IPS-20b (cell line): ENCODE data around the gene FKBP1A.
"Not testable (repeated sequence)": the region's sequence is repeated elsewhere in the genome, so short reads cannot be mapped to it uniquely, and the experiment has no call there.

Experiments
- H3K27ac ChIP-seq: one replicate; pipeline ENCODE4 v1.5.1; 2013; ENCODE audit warnings: low read length
- H3K27me3 ChIP-seq: 2 replicates; pipeline ENCODE4 v1.6.1; 2013; ENCODE audit warnings: mild to moderate bottlenecking, low read length, inconsistent platforms; ENCODE audit not compliant: insufficient read depth
- H3K36me3 ChIP-seq: 2 replicates; pipeline ENCODE4 v1.6.1; 2013; ENCODE audit warnings: low read depth, mild to moderate bottlenecking, inconsistent platforms, low read length, moderate library complexity; ENCODE audit not compliant: insufficient read depth
- H3K4me1 ChIP-seq: 2 replicates; pipeline ENCODE4 v1.6.1; 2013; ENCODE audit warnings: mild to moderate bottlenecking, control low read depth, inconsistent platforms, low read length, moderate library complexity; ENCODE audit not compliant: insufficient read depth
- H3K4me3 ChIP-seq: 2 replicates; pipeline ENCODE4 v1.5.1; 2013; ENCODE audit warnings: mild to moderate bottlenecking, low read length, inconsistent platforms
- H3K9ac ChIP-seq: 2 replicates; pipeline ENCODE4 v1.6.1; 2013; ENCODE audit warnings: low read depth, mild to moderate bottlenecking, inconsistent platforms, low read length, moderate library complexity
- H3K9me3 ChIP-seq: 2 replicates; pipeline ENCODE4 v1.6.1; 2013; ENCODE audit warnings: mild to moderate bottlenecking, low read depth, low read length, inconsistent platforms; ENCODE audit not compliant: insufficient read depth

FKBP1A gene

DNA sequence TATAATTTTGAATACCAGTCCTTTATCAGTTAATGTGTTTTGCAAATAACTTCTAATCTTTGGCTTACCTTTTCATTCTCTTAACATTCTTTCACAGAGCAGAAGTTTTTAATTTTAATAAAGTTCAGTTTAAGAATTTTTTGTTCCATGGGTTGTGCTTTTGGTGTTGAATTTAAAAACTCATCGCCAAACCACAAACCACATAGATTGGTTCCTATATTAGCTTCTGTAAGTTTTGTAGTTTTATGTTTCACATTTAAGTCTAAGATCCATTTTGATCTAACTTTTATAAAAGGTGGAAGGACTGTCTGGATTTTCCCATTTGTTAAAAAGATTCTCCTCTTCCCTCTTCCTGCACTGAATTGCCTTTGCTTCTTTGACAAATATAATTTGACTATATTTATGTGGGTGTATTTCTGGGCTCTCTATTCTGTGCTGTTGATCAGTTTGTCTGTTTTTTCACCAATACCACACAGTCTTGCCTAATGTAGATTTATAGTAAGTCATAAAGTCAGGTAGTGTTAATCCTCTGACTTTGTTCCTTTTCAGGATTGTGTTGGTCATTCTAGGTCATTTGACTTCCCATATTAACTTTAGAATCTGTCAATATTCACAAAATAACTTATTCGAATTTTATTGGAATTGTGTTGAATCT, 46.4 kb downstream of the FKBP1A start:
- H3K4me1 ChIP-seq: no peaks in the 10 kb centered on the region
- H3K36me3 ChIP-seq: no peaks in the 10 kb centered on the region
- peaks cover 11% of the 10 kb centered on the region for H3K9me3 ChIP-seq
- H3K27ac ChIP-seq: no peak overlapping the region
- H3K27me3 ChIP-seq: no peaks in the 10 kb centered on the region
- H3K9ac ChIP-seq: no peak overlapping the region
- no peak overlapping the region for H3K4me3 ChIP-seq

DNA sequence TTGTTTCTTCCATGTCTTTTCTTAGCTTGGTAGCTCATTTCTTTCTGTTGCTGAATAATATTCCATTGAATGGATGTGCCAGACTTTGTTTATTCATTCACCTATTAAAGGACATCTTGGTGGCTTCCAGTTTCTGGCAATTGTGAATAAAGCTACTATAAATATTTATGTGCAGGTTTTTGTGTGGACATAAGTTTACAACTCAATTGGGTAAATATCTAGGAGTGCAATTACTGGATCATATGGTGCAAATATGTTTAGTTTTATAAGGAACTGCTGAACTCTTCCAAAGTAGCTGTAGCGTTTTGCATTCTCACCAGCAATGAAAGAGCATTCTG, 47.1 kb downstream of the FKBP1A start:
- Histone ChIP-seq H3K9me3 (peaks cover 11% of the 10 kb centered on the region), H3K9ac (no peak overlapping the region), H3K4me3 (no peak overlapping the region), H3K27me3 (no peaks in the 10 kb centered on the region), H3K27ac (no peak overlapping the region), H3K4me1 (no peaks in the 10 kb centered on the region), H3K36me3 (no peaks in the 10 kb centered on the region)

DNA sequence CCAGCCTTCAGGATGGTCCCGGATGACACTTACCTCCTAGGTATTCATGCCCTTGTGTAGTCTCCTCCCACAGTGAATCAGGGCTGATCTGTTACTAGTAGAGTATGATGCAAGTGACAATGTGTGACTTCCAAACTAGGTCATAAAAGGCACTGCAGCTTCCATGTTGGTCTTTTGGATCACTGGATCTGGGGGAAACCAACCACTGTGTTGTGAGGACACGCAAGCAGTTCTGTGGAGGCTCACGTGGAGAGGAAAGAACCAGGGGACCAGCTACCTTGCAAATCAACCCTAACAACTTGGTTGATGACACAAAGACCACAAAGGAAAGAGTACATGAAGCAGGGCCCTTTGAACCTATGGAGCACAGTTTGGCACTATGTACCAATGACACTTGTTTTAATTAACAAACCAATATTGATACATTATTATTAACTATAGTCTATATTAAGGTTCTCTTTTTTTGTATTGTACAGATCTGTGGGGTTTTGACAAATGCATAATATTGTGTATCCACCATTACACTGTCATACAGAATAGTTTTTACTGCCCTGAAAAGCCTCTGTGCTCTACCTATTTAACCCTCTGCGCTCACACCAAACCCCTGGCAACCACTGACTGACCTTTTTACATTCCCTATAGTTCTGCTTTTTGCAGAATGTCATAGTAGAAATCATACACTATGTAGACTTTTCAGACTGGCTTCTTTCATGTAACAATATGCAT, 47.7 kb downstream of the FKBP1A start:
- H3K9ac ChIP-seq: no peak overlapping the region
- H3K9me3 ChIP-seq: peaks cover 11% of the 10 kb centered on the region
- H3K27me3 ChIP-seq: no peaks in the 10 kb centered on the region
- no peaks in the 10 kb centered on the region for H3K4me1 ChIP-seq
- no peak overlapping the region for H3K27ac ChIP-seq
- H3K36me3 ChIP-seq: no peaks in the 10 kb centered on the region
- H3K4me3 ChIP-seq: no peak overlapping the region

DNA sequence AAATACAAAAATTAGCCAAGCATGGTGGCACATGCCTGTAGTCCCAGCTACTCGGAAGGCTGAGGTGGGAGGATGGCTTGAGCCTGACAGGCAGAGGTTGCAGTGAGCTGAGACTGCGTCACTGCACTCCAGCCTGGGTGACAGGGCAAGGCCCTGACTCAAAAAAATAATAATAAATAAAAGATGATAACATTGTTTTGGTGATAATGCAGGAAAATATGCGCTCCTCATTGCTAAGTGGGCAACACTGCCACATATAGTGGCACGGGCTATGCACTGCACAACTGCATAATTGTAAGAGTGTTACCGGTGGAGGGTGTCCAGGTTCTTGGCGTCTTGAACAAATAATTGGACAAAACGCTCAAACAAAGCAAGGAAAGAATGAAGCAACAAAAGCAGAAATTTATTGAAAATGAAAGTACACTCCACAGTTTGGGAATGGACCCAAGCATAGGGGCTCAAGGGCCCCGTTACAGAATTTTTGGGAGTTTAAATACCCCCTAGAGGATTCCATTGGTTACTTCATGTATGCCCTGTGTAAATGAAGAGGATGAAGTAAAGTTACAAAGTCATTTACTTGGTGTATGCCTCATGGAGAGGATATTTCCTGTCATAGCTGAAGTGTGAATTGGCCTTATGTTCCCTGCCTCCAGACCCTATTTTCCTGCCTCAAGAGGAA, 49.3 kb downstream of the FKBP1A start:
- not testable (repeated sequence) for H3K36me3 ChIP-seq, H3K27me3 ChIP-seq, H3K9ac ChIP-seq, H3K27ac ChIP-seq, H3K4me1 ChIP-seq, H3K4me3 ChIP-seq
- peaks cover 11% of the 10 kb centered on the region; the same call in 1 of the 2 replicates for H3K9me3 ChIP-seq

GRCh38 chr20:1341561-1342265, 51.1 kb downstream of the FKBP1A start:
- H3K4me1 ChIP-seq: no peaks in the 10 kb centered on the region
- peaks cover 1% of the 10 kb centered on the region; the same call in 1 of the 2 replicates for H3K9me3 ChIP-seq
- H3K9ac ChIP-seq: no peak overlapping the region
- no peaks in the 10 kb centered on the region for H3K36me3 ChIP-seq
- H3K27ac ChIP-seq: no peak overlapping the region
- no peaks in the 10 kb centered on the region for H3K27me3 ChIP-seq
- no peak overlapping the region for H3K4me3 ChIP-seq

DNA sequence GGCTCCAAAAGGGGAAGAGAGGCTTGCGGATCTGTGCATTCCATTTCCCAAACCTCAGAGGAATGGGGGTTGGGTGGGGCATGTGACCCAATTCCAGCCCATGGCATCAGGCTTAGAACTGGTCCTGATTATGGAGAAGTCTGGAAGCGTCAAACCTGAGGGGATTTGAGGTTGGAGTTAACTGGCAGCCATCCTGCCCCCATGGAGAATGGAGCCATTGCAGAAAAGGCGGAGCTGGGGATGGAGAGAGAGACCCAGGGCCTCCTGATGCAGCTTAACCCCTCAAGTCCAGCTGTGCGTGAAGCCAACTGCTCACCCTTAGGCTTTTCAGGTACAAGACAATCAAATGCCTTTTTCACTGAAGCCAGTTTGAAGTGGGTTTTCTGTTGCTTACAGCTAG, 54.1 kb downstream of the FKBP1A start:
- H3K4me1 ChIP-seq: no peaks in the 10 kb centered on the region
- H3K27me3 ChIP-seq: no peaks in the 10 kb centered on the region
- H3K36me3 ChIP-seq: 0 out of 2 replicates have a peak, but pooled peaks cover 3% of the 10 kb centered on the region
- no peak overlapping the region for H3K9ac ChIP-seq
- H3K9me3 ChIP-seq: no peaks in the 10 kb centered on the region
- H3K4me3 ChIP-seq: no peak overlapping the region
- H3K27ac ChIP-seq: no peak overlapping the region

DNA sequence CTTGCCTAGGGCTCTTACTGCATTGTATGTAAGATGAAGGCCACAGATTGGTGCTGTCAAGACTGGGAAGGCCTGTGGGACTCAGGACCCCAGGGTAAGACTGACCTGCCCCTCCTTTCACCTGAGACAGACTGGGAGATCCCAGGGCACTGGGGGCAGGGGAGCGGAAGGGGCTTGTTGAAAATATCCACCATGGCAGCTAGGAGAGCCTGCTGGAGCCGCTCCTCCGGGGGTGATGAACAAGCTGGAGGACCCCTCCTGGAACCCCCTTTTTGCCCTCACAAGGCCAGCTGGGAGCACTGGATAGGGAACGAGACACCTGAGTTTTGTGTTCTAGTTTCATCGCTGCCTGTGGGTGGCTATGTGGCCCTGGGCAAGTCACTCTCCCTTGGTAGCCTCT, 54.8 kb downstream of the FKBP1A start:
- Histone ChIP-seq H3K4me3 (no peak overlapping the region), H3K4me1 (no peaks in the 10 kb centered on the region), H3K36me3 (0 out of 2 replicates have a peak, but pooled peaks cover 4% of the 10 kb centered on the region), H3K27me3 (no peaks in the 10 kb centered on the region), H3K9me3 (no peaks in the 10 kb centered on the region), H3K9ac (no peak overlapping the region), H3K27ac (no peak overlapping the region)

GRCh38 chr20:1337441-1337840, 55.4 kb downstream of the FKBP1A start:
- Histone ChIP-seq H3K4me3 (no peak overlapping the region), H3K9me3 (no peaks in the 10 kb centered on the region), H3K27ac (no peak overlapping the region), H3K36me3 (0 out of 2 replicates have a peak, but pooled peaks cover 8% of the 10 kb centered on the region), H3K9ac (no peak overlapping the region), H3K4me1 (no peaks in the 10 kb centered on the region), H3K27me3 (no peaks in the 10 kb centered on the region)

GRCh38 chr20:1336699-1337367, 56.0 kb downstream of the FKBP1A start:
- Histone ChIP-seq H3K4me1 (no peaks in the 10 kb centered on the region), H3K36me3 (0 out of 2 replicates have a peak, but pooled peaks cover 8% of the 10 kb centered on the region), H3K9me3 (no peaks in the 10 kb centered on the region), H3K4me3 (no peak overlapping the region), H3K27ac (no peak overlapping the region), H3K27me3 (no peaks in the 10 kb centered on the region), H3K9ac (no peak overlapping the region)

DNA sequence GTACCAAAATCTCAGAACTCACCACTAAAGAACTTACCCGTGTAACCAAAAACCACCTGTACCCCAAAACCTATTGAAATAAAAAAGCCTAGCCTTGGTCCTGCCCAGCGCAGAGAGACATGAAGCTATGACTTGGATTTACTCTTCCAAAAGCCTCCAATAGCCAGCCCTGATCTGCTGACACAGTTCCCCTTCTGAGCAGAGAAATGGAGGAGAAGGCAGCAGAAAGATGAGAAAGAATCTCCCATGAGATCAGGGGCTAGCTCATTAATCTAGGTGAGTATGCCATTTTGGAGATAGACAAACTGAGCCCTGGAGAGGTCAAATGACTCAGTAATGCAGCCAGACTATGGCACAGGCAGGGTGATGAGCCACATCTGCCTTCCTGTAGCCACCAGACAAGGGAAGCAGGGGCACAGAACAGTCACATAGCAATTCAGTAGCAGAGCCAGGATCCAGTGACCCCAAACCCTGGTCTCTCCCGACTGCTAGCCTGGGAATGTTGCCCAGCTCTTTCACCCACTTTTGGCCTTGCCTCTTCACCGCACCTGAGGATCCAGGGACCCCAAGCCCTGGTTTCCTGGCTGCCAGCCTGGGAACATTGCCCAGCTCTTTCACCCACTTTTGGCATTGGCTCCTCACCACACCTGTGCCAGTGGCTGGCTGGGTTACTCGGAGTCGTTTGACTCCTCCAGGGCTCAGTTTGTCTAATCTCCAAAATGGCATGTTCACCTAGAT, 56.7 kb downstream of the FKBP1A start:
- H3K4me1 ChIP-seq: no peaks in the 10 kb centered on the region
- H3K27ac ChIP-seq: no peak overlapping the region
- 0 out of 2 replicates have a peak, but pooled peaks cover 14% of the 10 kb centered on the region for H3K36me3 ChIP-seq
- H3K4me3 ChIP-seq: no peak overlapping the region
- H3K9ac ChIP-seq: no peak overlapping the region
- H3K9me3 ChIP-seq: no peaks in the 10 kb centered on the region
- H3K27me3 ChIP-seq: no peaks in the 10 kb centered on the region

- Histone ChIP-seq H3K36me3 (0 out of 2 replicates have a peak, but pooled peaks cover 14% of the 10 kb centered on the region), H3K27me3 (no peaks in the 10 kb centered on the region), H3K4me3 (no peak overlapping the region), H3K27ac (no peak overlapping the region), H3K9me3 (no peaks in the 10 kb centered on the region), H3K9ac (no peak overlapping the region), H3K4me1 (no peaks in the 10 kb centered on the region)
Observed at GRCh38 chr20:1334761-1335160, 58.1 kb downstream of the FKBP1A start.
